Esophagus muscularis mucosa (tissue), 4 donors: ENCODE measurements around the gene PSMA8.

ENCODE experiments used
- CTCF ChIP-seq, 3 experiments: fragments of 200-600 bp in 2 of 3; fragments of 450-650 bp in 1 of 3; sonication (generic) in 2 of 3; IDR thresholded peaks; one replicate each; pipeline ENCODE4 v1.5.1; 2017 to 2019; ENCODE audit warnings: antibody characterized with exemption in 3 of 3, mild to moderate bottlenecking in 2 of 3, moderate library complexity in 1 of 3
- EP300 ChIP-seq: sonication (generic); formaldehyde crosslinking; IDR thresholded peaks from one replicate; pipeline ENCODE4 v1.6.1; 2017; ENCODE audit warnings: antibody characterized with exemption
- POLR2A ChIP-seq: fragments of 450-650 bp; IDR thresholded peaks from one replicate; pipeline ENCODE4 v1.6.1; 2017; ENCODE audit warnings: antibody characterized with exemption, moderate library complexity, mild to moderate bottlenecking, low read depth
- POLR2AphosphoS5 ChIP-seq, 2 donors: sonication (generic); formaldehyde crosslinking; IDR thresholded peaks; one replicate each; pipeline ENCODE4 v1.6.1; 2017; ENCODE audit warnings: antibody characterized with exemption in 2 of 2

- TF ChIP-seq CTCF (IDR thresholded peaks at IDR 0.05) (no peak), POLR2A (no peak), EP300 (no peak), POLR2AphosphoS5 (IDR thresholded peaks at IDR 0.05) (no peak)
These were observed 56.8 kb downstream of the PSMA8 start for GRCh38 chr18:26190506-26190905.
